HEK293T (cell line): ENCODE data around the gene CCDC167.

Experiments used
- ARNT ChIP-seq: fragments of 450-650 bp; IDR thresholded peaks from 2 replicates; pipeline ENCODE4 v1.6.1; 2017; ENCODE audit warnings: mild to moderate bottlenecking
- BHLHE40 ChIP-seq: fragments of 450-650 bp; IDR thresholded peaks from 2 replicates; pipeline ENCODE4 v1.6.1; 2016; ENCODE audit warnings: mild to moderate bottlenecking, moderate library complexity, borderline replicate concordance
- FOXM1 ChIP-seq: fragments of 450-650 bp; IDR thresholded peaks from 2 replicates; pipeline ENCODE4 v1.6.1; 2017; ENCODE audit warnings: mild to moderate bottlenecking, borderline replicate concordance
- SUZ12 ChIP-seq: fragments of 450-650 bp; IDR thresholded peaks from 2 replicates; pipeline ENCODE4 v1.6.1; 2016; ENCODE audit warnings: mild to moderate bottlenecking
- TF ChIP-seq, protein P1 (sequence below): fragments of 450-650 bp; IDR thresholded peaks from 2 replicates; pipeline ENCODE4 v1.6.1; 2016

DNA sequence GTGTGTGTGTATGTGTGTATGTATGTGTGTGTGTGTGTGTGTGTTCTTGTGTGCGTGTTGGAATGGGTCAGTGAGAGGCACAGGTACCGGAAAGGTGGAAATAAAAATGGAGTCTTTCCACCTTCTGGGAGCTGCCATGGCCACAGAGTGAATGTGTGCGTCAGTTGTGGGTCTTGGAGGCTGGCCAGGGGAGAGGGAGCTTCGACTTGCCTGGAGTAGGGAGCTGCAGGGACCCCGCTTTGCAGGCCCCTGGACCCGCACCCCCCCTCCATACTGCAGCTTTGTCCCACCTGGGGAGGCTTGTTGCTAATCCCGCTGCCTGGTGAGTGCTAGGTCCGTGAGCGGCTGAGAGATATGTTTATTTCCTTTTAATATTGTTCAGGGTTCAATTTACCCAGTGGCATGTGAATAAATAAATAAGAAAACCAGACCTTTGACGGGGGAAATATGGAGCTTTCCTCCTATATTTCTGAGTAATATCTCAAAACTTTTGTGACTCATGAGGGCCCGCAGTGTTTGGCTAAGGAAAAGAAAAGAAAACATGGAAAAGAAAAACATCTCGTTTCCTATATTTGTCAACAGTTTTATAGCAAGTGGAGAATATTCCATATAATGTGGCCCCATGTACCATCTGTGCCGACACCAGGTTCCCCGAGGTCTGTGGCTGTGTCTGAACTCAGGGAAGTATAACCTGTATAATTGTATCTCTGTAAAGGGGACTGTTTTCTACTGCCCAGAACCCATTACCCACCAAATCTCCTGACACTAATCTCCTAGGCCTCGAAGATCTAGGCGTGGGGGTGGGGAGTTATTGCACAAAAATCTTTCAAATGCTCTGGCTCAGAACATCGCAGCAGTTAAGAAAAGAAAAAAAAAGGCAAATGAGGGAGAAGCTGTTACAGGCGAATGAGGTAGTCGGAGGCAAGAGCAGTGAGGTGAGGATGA lies 24.6 kb upstream of the CCDC167 start:
- TF ChIP-seq, protein P1, sequence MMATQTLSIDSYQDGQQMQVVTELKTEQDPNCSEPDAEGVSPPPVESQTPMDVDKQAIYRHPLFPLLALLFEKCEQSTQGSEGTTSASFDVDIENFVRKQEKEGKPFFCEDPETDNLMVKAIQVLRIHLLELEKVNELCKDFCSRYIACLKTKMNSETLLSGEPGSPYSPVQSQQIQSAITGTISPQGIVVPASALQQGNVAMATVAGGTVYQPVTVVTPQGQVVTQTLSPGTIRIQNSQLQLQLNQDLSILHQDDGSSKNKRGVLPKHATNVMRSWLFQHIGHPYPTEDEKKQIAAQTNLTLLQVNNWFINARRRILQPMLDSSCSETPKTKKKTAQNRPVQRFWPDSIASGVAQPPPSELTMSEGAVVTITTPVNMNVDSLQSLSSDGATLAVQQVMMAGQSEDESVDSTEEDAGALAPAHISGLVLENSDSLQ = no peak
- TF ChIP-seq SUZ12 = no peak
- no peak for TF ChIP-seq FOXM1
- no peak for TF ChIP-seq ARNT
- TF ChIP-seq BHLHE40 = no peak
